Astrocyte (in vitro differentiated cells and primary cell): ENCODE measurements around the gene WDR4.

Source experiments
- EZH2 ChIP-seq: IDR thresholded peaks from 2 replicates; pipeline ENCODE4 v1.6.1; 2012; ENCODE audit warnings: mild to moderate bottlenecking, low read length, inconsistent platforms; ENCODE audit not compliant: insufficient read depth
- TF ChIP-seq, protein P1 (sequence below): IDR thresholded peaks from 2 replicates; pipeline ENCODE4 v1.5.1; 2011; ENCODE audit warnings: low read depth, mild to moderate bottlenecking, inconsistent platforms, low read length, moderate library complexity; ENCODE audit not compliant: insufficient read depth

DNA sequence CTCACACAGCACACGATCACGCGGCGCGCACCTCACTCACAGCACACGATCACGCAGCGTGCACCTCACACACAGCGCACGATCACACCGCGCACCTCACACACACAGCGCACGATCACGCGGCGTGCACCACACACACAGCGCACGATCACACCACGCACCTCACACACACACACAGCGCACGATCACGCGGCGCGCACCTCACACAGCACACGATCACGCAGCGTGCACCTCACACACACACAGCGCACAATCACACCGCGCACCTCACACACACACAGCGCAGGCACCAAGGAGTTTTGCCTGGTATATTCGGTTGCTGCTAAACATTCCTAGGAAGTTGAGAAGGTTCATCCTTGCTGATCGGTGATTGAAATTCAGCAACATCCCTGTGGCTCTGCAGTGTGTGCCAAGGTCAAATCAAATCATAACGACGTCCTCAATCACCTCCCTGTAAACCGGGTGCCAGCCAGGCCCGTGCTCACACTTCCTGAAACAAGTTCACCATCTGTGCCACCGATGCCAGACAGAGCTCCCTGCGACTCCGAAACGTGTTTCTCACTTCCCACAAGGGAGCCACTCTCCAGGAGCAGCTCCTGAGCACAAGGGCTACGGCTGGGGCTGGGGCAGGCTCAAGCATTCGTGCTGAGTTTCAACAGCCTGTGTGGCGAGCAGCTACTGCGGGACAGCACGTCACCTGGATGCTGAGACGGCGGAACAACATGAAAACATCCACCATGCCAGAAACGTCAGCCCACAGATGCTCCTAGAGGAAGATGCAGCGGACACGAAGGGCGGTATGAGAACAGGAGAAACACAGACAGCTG is 30.2 kb downstream of the WDR4 start:
- TF ChIP-seq, protein P1, sequence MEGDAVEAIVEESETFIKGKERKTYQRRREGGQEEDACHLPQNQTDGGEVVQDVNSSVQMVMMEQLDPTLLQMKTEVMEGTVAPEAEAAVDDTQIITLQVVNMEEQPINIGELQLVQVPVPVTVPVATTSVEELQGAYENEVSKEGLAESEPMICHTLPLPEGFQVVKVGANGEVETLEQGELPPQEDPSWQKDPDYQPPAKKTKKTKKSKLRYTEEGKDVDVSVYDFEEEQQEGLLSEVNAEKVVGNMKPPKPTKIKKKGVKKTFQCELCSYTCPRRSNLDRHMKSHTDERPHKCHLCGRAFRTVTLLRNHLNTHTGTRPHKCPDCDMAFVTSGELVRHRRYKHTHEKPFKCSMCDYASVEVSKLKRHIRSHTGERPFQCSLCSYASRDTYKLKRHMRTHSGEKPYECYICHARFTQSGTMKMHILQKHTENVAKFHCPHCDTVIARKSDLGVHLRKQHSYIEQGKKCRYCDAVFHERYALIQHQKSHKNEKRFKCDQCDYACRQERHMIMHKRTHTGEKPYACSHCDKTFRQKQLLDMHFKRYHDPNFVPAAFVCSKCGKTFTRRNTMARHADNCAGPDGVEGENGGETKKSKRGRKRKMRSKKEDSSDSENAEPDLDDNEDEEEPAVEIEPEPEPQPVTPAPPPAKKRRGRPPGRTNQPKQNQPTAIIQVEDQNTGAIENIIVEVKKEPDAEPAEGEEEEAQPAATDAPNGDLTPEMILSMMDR, result no peak
- TF ChIP-seq EZH2, result no peak
